Stimulated activated CD4-positive, alpha-beta T cell treated with anti-CD3 and anti-CD28 coated beads, Interleukin-4, amount 100 ng/mL, for 24 hours (primary cell): ENCODE measurements around the gene AMIGO3.
"Not testable (repeated sequence)": the region's sequence is repeated elsewhere in the genome, so short reads cannot be mapped to it uniquely, and the experiment has no call there.

ENCODE experiments used
- DNase-seq: peaks from one replicate; pipeline ENCODE4 v3.0.0-alpha.2; 2020

AMIGO3 gene

GRCh38 chr3:49686769-49687423, 32.6 kb downstream of the AMIGO3 start:
- DNase-seq = peak; percentile 41

DNA sequence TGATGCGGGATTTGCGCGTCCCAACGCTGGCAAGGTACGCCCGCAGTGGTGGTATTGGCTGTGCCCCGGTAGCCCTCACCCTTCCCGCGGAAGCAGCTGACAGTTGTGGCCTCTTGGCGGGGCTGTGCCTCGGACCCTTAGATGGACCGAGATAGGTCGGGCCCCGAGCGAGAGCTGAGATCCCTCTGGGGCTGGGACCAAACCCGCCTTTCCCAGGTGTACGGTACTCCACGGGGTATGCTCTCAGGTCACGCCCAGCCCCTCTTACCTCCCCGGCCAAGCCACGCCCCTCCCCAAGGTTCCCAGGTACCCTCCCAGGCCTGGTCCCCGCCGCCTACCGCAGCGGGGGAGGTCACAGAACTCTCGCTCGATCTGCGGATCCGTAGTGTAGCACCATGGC, 33.1 kb downstream of the AMIGO3 start:
- DNase-seq = peak; percentile 28

DNA sequence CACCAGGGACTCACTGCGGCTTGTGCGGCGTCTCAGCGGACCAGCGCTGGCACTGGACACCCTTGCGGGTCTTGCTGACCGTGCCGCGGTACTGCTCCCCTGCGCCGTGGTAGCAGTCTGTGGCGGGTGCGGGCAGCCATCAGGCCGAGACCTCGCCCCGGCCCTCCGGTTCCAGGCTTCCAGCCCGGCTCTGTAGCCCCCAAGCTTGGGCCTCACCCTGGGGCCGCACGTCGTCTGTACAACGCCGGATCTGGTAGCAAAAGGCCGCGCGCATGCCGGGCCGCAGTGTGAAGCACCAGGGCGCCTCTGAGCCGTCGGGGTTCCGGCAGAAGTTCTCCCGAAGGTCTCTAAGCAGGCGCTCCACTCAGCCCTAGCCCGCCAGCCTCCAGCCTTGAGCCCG, 33.6 kb downstream of the AMIGO3 start:
- not testable (repeated sequence) for DNase-seq

- DNase-seq = not testable (repeated sequence)
Observed at GRCh38 chr3:49685103-49685502, 34.4 kb downstream of the AMIGO3 start.

DNA sequence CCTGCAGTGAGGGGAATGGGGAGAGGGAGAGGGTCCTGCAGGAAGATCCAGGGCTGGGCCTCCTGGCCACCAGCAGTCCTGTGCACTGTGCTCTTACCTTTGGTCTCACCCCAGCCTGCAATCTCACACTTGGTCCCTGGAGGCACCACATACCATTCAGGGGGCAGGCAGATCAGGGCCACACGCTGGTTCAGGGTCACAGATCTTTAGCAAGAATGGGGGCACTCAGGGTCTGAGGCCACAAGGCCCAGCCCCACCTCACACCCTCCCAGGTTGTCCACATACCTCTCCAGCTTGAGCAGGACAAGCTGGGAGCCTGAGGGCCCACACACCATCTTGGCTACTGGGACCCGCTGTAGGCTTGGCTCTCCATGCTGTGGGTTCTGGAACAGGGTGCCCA, 35.0 kb downstream of the AMIGO3 start:
- not testable (repeated sequence) for DNase-seq

DNA sequence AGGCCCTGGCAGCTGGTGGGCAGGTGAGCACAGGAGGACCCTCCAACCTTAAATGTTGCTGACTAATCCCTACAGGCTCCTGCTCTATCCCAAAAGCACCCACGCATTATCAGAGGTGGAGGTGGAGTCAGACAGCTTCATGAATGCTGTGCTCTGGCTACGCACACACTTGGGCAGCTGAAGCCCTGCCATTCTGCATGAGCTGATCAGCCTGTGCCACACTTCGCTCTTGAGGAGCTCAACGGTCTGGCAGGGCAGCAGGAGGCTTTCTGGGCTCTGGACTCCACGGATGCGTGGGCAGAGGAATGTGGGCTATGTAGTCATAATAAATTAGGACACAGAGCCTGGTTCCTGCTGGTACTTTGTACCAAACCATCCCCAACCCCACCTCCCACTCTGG, 36.3 kb downstream of the AMIGO3 start:
- no peak for DNase-seq

DNA sequence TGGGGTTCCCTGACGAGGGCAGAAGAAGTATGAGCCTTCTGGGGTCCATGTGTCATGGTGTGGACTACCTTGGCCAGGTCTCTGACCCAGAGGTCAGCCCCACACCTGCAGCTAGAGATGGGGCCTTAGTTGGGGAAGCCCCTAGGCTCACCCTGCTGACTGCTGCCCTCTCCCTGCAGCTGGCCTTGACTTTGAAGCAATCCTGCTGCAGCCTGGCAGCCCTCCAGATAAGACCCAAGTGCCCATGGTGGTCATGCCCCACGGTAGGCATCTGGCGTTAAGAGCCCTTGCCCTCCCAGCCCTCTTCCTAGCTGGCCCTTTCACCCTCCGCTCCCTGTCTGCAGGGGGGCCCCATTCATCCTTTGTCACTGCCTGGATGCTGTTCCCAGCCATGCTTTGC, 37.9 kb downstream of the AMIGO3 start:
- no peak for DNase-seq

DNA sequence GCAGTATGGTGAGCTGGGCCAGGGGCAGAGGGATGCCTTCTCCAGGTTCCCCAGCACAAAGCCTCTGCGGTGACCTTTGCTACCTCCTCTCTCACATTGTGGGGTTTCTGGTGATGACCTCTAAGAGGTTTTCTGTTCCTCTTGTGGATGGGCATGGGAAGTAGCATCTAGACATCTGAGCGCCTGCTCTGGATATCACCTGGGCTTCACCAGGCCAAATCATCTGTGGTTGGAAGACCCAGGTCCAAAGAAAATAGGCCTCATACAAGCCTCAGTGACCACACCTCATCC, 38.3 kb downstream of the AMIGO3 start:
- no peak for DNase-seq

DNA sequence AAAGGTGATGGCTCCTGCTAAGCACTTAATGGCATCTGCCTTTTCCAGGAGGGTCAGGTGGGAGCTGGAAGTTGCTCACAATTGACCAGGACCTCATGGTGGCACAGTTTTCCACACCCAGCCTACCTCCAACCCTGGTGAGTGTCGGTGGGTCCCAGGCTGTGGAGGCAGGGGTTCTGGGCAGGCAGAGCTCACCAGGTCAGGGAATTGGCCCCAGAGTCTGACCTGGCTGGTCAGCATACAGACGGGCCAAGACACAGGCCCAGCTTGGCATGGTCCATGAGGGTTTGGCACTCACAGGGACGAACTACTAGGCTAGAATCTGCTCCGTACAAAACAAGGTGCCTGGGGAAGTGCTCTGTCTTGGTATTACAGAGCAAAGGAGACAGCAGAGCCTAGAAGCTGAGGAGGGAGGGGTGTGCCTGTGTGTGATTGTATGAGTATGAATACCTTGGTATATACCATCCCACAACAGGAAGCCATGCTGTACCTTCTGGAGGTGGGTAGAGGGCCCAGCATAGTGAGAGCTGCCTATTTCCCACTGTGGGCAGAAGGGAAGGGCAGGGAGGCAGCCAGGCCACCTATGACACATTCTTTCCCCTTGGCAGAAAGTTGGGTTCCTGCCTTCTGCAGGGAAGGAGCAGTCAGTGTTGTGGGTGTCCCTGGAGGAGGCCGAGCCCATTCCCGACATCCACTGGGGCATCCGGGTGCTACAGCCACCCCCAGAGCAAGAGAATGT, 38.8 kb downstream of the AMIGO3 start:
- DNase-seq = no peak

GRCh38 chr3:49675912-49676311, 43.6 kb downstream of the AMIGO3 start:
- no peak for DNase-seq

GRCh38 chr3:49674497-49674983, 44.9 kb downstream of the AMIGO3 start:
- DNase-seq = peak; percentile 23

- DNase-seq = peak; percentile 98
Observed at GRCh38 chr3:49673715-49674496, 45.6 kb downstream of the AMIGO3 start, which contains the start of gene APEH. TSS of gene APEH (plus strand) at chr3:49674351. CDS start at chr3:49674402, 51 bp downstream.

GRCh38 chr3:49673121-49673714, 46.3 kb downstream of the AMIGO3 start:
- DNase-seq = no peak

DNA sequence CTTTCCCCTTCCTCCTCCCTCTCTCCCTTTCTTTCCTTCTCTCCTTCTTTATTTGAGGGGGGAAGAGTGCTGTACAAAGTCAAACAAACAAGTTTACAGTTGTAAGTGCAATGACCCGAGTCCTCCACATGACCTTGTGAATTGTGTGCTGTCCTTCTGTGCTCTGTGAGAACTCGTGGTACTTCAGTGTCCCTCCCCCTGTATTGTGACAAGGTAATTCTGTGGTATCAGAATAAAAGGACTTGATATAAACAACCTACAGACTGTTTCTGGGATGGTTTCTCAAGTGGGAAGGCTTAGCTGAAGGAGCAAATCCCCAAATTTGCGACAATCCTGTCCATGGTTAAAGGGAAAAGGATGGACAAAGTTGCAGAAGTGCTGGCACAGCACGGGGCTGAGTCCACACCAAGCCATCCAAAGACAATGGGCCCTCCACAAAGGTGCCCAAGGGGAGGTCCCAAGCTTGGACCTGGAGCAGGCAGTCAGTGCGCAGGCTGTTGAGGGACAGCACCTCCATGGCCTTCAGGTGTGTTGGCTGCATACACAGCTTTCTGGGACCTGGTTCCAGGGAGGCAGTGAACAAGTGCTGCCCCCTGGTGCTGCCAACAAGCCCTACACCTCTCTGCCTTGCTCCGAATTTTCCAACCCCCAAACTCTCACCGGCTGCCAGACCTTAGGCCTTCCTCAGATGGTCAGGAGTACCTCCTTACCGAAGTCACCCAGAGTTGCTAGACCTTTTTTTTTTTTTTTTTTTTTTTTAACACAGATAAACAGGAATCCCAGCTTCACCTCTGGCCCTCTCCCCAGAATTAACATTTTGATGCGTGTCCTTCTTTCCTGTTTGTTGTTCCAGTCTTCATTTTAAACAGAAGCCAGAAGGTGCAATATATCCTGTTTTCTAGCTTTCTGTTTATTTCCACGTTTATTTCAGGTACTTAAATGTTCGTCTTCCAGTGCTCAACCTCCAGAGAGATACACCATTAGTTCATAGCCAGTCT, 47.9 kb downstream of the AMIGO3 start:
- DNase-seq = peak; percentile 78

GRCh38 chr3:49670940-49671290, 48.6 kb downstream of the AMIGO3 start:
- DNase-seq = no peak

GRCh38 chr3:49669352-49669751, 50.1 kb downstream of the AMIGO3 start:
- no peak for DNase-seq

DNA sequence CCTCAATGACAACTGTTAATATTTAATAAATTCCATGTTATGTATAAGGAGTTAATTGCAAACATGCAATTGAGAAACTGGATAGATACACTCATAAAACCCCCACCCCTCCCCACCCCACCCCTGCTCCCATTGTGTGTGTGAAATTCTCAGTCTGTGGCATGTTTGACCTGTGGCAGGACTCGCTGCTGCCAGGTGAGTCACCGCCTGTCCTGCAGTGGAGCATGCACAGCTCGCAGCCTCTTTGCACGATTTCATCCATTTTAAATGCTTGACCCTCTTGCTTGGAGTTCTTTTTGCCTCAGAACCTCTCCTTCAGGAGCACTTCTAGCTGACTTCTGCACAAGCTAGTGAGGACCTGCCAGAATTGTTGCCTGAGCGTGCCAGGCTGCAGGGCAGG, 50.6 kb downstream of the AMIGO3 start:
- DNase-seq = no peak

GRCh38 chr3:49668414-49668797, 51.1 kb downstream of the AMIGO3 start:
- DNase-seq = no peak

- DNase-seq = no peak
Observed at GRCh38 chr3:49667701-49668413, 51.6 kb downstream of the AMIGO3 start.
